GM19397 (cell line): ENCODE measurements around the gene PRR4.

Source experiments
- ATAC-seq: cut with Tn5 transposase; IDR thresholded peaks from one replicate; pipeline ENCODE4 v1.9.1; 2021; ENCODE audit warnings: mild to moderate bottlenecking, moderate library complexity; ENCODE audit not compliant: unreplicated experiment

Gene PRR4, protein sequence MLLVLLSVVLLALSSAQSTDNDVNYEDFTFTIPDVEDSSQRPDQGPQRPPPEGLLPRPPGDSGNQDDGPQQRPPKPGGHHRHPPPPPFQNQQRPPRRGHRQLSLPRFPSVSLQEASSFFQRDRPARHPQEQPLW

DNA sequence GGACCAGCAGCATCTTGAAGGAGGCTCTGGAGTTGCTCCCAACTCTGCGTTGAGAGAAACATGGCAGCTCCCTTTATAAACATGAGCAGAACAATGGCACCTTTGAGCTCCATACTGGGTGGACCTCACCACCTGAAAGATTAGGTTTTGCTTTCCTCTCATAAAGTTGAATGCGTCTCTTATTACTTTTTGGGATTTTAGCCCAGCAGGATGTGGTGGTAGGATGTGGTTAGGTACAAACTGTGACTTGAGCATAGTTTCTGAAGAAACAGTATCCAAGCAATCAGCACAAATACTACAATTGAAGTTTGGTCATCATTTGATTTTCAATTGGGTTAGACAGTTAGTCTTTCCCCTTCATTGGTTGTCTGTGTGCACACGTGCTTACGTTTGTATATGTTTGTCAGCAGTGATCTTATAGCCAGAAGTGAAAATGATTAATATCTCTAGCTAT is at the start of gene PRR4:
PRR4 (minus strand) TSS at position 51 of the 454 bp plus-strand sequence; CDS start at position 13, 38 bp downstream.
- ATAC-seq, result no peak

DNA sequence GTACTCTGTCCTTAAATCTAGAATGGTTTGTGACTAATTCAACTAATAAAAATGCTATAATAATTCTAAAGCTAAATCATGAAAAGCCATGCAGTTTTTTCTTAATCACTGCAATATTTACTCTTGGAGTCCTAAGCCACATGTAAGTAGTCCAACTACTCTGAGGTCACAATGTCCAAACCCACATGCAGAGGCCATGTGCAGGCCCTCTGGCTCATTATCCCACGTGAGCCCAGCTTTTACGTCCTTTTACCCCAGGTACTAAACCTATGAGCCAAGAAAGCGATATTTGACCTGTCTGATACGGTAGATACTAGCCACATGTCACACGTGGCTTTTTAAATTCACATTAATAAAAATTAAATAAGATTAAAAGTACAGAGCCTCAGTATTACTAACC is 47.6 kb upstream of the PRR4 start:
- ATAC-seq, result no peak

DNA sequence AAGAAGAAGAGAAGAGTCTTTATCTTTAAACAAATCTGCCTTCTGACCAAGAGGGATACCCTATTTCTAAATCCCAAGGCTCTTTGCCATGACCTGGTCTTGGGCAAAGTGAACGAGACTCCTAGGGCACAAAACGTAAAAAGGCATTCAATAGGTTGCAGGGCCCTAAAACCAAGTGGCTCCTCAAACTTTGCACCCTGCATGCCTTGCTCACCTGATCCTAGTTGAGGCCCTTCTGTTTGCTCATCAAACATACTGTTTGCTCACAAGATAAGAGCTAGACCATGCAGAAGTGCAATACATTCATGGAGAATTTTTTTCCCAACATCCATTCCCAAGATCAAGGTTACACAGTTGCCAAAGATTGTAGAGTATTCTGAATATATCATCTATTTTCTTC is 42.7 kb upstream of the PRR4 start:
- no peak for ATAC-seq

DNA sequence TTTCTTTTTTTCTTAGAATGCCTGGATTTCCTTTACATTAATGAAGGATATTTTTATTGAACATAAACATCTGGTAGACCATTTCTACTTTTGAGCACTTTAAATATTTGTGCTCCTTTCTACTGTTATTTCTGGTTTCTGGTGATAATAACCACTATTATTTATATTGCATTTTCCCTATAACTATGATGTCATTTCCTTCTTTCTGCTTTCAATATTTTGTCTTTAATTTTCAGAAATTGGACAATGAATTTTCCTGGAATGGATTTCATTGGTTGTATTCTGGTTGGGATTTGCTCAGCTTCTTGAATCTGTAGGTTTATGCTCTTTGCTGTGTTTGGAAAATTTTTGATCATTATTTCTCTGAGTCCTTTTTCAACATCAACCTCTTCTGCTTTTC is 40.0 kb upstream of the PRR4 start:
- no peak for ATAC-seq

DNA sequence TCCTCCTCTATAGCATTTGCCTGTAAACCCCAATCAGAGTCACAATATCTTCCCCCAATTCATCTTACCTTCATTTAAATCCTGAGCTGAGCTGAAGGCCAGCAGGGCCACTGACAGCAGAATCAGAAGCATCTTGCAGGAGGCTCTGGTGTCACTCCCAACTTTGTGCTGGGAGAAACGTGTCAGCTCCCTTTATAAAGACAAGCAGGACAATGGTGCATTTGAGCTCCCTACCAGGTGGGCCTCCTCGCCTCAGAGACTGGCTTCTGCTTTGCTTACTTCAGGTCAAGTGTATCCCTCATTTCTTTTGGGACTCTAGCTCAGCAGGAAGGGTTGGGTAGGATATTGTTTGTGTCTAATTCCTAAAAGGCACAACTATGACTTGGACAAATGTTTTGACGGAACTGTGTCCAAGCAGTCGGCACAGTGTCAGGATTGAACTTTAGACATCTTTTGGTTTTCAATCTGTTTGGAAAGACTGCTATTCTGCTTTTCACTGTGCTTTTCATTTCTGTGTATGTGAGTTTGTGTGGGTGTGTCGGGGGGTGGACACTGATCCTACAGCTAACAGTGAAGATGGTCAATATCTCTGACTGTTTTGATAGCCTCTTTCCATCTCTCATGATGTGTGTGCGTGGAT is 34.9 kb upstream of the PRR4 start, which contains the start of gene PRH1:
PRH1 (minus strand) TSS at position 170 of the 640 bp plus-strand sequence; CDS start at position 132, 38 bp downstream.
- ATAC-seq, result no peak

DNA sequence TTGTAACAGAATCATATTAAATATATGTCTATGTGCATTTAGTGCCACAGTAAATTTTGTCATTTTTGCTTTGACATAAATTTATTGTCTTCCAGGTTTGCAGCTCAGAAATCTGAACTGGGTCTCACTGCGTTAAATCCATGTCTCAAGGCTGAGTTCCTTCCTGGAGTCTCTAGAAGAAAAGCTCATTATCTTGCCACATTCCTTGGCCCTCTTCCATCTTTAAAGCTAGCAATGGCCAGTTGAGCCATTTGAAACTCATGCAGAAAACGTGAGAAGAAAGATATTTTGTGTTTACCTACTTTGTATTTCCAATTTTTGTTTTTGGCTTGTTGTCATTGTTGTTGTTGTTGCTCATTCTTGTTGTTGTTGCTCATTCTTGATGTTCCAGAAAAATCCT is 24.1 kb upstream of the PRR4 start:
- ATAC-seq, result no peak

DNA sequence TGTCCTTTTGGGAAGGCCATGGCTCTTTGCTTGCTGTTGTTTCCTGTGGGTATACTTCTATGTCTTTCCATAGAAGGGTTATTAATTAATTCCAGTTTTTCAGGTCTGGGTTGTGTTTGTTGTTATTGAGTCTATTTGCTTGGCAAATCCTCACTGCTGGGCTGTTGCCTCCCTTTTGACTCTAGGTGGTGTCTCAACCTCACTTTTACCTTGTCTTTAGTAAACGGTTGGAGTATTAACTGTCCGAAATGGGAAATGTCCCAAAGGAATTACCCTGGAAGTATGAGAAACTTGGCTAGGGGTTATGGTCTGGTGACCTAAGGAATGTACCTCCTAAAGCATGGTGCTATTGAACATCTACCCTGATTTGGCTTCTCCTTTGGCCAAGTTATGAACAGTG is 18.1 kb upstream of the PRR4 start:
- no peak for ATAC-seq

DNA sequence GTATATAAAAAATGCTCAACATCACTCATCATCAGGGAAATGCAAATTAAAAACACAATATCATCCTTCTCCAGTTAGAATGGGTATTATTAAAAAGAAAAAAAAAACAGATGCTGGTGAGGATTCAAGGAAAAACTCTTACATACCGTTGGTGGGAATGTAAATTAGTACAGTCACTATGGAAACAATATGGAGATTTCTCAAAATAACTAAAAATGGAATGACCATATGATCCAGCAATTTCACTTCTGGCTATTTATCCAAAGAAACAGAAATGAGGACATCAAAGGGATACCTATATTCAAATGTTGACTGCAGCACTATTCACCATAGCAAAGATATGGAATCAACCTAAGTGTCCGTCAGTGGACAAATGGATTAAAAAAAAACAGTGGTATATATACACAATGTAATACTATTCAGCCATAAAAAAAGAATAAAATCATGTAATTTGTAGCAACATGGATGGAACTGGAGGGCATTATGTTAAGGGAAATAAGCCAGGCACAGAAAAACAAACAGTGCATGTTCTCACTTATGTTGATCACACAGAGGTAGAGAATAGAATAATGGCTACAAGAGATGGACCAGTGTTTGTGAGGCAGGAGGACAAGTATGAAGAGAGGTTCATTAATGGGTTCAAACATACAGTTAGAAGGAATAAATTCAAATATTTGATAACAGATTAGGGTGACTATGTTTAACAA is 14.4 kb upstream of the PRR4 start:
- no peak for ATAC-seq

DNA sequence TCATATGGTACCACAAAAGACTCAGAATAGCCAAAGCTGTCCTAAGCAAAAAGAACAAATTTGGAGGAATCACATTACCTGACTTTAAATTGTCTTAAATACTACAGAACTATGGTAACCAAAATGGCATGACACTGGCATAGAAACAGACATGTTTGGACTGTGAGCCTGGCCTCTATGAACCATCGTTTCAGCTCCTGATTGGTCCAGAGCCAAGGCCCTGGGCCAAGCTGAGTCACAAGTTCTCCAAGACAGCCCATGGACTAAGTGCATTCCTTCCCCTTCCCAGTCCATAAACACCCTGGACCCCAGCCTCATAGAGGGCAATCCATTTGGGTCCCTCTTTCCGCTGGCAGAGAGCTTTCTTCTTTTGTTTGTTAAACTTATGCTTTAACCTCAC is 12.1 kb upstream of the PRR4 start:
- no peak for ATAC-seq

DNA sequence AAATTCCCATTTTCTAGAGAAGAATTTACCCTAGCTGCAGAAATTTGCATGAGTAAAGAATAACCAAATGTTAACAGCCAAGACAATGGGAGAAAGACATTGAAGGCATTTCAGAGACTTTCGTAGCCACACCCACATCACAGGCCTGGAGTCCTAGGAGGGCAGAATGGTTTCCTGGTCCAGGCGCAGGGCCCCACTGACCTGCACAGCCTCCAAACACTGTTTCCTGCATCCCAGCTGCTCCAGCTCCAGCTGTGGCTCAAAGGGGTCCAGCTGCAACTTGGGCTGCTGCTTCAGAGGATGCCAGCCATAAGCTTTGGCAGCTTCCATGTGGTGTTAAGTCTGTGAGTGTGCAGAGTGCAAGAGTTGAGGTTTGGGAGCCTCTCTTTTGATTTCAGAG is 6.5 kb upstream of the PRR4 start:
- no peak for ATAC-seq

DNA sequence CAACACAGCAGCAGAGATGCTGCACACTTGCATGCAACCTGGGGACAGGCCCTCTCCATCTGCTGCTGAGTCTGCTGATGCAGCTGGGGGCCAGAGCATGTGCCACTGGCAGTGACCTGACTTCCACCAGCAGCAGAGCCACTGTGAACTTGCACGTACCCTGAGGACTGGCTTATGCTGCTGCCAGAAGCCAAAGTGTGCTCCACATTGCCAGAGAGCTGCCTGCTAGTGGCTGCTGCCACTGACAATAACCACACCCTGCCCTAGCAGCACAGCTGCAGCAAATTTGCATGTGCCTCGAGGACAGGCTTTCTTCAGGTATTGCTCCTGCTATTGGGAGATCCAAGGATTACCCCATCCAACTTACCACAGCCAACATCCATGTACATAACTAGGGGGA is 4.5 kb upstream of the PRR4 start:
- ATAC-seq, result no peak

DNA sequence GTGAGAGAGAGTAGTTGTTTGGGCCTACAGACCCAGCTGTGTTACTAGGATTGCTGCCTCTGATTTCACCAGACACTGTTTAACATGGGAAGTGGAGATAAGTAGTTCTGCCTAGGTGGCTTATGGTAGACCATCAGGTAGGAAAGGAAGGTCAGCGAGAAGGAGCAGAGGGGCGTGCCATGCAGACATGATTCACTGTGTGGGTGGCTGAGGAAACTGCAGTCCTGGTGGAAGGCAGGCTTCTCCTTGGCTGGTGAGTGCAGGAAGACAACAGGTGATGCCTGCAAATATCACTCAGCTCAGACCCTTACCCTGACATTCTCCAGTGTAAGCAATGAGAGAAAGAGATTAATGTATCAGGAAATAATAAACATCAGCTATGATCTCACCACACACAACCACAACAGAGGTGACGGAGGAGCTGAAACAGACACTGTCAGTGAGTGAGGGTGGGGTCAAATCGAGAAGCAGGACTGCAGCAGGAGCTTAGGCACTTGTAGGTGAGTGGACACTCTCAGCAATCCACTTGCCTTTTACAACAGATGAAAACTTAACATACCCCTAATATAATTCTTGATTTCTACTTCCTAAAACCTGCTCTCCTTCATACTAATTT is 2.1 kb upstream of the PRR4 start:
- ATAC-seq, result no peak

DNA sequence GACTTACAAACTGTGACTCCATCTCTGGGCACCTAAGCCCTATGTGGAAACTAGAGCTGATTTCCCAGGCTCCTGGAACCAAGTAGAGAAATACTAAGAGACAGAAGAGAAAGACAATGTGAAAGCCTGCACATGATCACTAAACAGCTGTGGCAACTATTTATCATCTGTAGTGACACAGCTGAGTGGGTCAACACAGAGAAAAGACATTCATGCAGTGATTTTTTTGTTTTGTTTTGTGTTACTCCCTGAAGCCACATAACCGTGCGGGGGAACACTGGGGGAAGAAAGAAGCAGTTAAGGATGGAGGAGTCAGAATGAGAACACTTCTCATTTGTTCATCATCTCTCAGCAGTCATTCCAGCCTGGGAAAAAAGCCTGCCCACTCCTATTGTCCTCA is 1.5 kb downstream of the PRR4 start:
- ATAC-seq, result no peak

DNA sequence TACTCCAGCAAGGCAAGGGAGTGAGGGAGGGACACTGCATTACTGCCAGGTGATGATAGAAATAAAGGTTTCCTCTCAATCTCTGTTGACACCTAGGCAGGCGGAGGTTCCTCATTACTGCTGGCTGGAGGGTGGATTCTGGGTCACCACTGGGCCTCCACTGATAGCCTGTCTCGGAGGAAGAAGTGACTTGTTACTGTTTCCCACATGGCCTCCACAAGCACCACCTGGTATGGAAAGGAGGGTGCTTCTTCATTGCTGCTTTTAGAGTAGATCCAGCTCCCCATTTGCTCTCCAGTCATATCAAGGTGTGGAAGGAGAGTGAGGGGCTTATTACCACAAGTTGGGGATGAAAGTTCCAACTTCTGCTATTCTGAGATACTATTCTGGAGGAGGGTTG is 6.4 kb downstream of the PRR4 start:
- no peak for ATAC-seq

DNA sequence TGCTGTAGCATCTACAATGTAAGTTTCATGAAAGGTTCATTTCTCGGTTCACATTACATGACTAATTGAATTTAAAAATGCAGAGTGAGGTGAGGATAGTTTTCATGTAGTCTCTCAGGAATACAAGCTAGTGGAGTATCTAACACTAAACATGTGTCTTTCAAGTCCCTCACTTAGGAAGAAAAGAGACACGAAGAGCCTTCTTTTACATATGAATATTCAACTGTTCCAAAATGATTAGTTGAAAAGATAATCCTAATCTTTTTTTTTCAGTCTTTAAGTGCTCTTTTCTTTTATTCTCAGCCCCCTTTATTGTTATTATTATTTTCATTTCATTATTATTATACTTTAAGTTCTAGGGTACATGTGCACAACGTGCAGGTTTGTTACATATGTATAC is 10.8 kb downstream of the PRR4 start:
- no peak for ATAC-seq

DNA sequence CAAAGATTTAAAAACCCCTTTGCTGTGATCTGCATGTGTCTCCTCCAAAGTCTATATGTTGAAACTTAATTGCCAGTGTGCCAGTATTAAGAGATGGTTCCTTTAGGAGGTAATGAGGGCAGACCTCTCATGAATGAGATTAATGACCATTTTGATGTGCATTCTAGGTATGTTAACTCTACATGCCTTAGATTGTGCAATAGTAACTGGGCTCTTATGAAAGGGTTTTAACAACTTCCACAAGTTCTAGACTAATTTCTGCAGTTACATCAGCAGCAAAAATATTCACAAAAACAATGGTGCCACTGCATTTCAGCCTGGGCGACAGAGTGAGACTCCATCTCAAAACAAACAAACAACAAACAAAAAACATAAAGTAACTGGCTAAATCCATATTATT is 19.3 kb downstream of the PRR4 start:
- ATAC-seq, result no peak

DNA sequence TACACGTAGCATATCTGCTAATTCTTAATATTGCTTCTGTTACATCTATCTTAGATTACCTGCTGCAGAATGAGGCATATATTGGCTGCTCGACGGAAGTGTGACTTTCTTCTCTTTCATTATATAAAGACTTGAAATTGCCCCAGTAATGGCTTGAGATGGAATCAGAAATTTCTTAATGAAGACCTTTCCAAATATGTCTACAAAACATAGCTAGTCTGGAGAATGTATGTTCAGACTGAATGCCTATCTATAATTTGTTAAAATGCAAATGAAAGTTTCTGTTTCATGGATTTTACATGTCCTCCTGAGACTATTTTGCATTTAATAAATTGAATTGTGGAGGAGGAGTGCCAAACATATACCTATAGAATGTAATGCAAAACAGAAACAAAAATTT is 23.0 kb downstream of the PRR4 start, which contains the start of gene TAS2R10:
TAS2R10 (minus strand) TSS at position 101 of the 400 bp plus-strand sequence; CDS start at position 12, 89 bp downstream.
- no peak for ATAC-seq

DNA sequence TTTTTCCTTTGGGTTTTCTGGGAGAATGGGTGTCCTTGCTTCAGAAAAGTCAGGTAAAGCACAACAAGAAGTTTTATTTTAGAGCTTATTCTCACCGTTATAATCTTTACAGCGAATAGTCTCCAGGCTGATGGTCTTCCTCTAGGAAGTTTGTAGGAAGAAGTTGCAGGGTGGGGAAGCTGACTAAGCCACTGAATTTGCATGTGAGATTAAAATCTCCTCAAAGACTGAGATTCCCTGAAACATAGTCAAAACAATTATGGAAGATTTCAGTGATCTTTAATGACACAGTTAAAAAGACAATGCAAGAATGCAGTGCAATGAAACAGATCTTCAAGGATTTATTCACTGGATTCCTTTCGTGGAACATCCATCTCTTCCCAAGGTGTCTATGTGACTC is 24.3 kb downstream of the PRR4 start:
- ATAC-seq, result no peak

DNA sequence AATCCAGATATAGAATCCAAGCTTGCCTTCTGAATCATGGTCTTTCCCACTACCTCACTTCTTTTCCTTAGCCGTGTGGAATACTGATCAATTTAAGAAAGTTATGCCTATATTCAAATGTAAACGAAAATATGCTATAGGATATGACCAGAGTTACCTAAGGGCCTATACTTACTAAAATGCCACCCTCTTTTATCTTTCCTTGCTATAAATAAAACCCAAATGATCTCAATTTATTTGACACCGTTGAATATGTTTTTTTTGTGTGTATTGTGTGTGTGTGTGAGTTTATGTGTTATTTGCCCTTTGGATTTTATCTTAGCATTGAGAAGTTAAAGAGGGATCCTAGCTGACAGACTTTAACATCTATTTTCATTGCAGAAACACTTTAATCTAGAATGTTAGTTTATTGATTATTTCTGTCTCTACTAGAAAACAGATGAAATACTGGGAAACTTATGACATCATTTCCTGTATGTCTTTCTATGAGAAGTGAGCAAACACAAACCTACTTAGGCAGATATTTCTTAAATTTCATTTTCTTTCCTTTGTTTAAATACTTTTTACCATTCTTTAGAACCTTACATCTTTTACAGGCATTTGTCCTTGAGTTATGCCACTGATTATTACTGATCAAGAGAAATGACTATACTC is 37.3 kb downstream of the PRR4 start:
- ATAC-seq, result no peak

DNA sequence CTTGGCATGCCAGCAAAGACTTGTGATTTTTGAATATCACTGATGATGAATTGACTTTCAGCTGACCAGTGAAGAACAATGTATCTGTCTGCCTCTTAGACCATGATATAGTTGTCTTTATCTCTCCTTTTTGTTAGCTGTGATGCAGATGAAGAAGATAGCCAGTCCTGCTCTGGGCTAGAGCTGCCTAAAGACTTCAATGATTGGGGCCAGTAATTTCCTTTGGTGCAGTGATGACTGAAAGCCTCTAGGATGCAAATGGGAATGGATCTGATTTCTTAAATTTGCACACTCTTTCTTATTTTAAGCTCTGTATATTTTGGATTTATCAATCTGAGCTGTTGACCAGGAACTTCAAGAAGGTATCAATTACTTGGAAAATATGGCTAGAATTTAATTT is 39.2 kb downstream of the PRR4 start, which contains the start of gene TAS2R9:
TAS2R9 (minus strand) TSS at position 101 of the 400 bp plus-strand sequence; CDS start at position 8, 93 bp downstream.
- no peak for ATAC-seq

DNA sequence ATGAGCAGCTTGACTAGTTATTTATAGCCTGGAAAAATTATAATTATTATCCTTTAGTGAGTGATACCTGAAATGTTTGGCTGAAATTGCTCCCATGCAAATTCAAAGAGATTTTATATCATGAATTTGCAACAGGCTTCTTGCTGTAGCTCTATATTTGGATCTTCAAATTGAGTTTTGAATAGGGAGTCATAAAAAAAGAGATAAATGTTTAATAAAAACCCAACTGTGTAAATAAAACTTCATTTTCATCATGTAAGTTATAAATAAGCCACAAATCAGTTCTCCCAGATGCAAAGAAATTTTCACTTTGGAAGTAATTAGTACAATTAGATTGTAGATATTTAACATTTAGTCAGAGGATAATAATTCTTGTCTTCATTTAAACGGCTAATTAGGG is 42.1 kb downstream of the PRR4 start, which contains the start of gene TAS2R8:
TAS2R8 (minus strand) TSS at position 101 of the 400 bp plus-strand sequence. CDS start 306 bp downstream, outside the sequence.
- ATAC-seq, result no peak
